Sigmoid colon (tissue), 7 donors: ENCODE results near the gene HERC3. TPM values are rescaled to one million over a fixed set of nuclear protein-coding genes. Genes with fewer than 3 reads are reported as not detected.

Experiments used
- DNase-seq: peaks from one replicate; pipeline ENCODE4 v3.0.0-alpha.2; 2019
- H3K27ac ChIP-seq, 4 donors: fragments of 200-600 bp; sonication (generic); one replicate each; pipeline ENCODE4 v1.5.1; 2016 to 2019; ENCODE audit warnings: mild to moderate bottlenecking in 1 of 4
- H3K27me3 ChIP-seq, 3 donors: fragments of 200-600 bp; sonication (generic); one replicate each; pipeline ENCODE4 v1.5.1; 2019; ENCODE audit warnings: mild to moderate bottlenecking in 1 of 3
- H3K36me3 ChIP-seq, 4 donors: fragments of 200-600 bp; sonication (generic); one replicate each; pipeline ENCODE4 v1.5.1; 2016 to 2019
- H3K4me1 ChIP-seq, 4 donors: fragments of 200-600 bp; sonication (generic); one replicate each; pipeline ENCODE4 v1.5.1; 2017 to 2019
- H3K4me3 ChIP-seq, 4 donors: fragments of 200-600 bp; sonication (generic); one replicate each; pipeline ENCODE4 v1.5.1; 2017 to 2019; ENCODE audit warnings: mild to moderate bottlenecking in 2 of 4, moderate library complexity in 1 of 4
- H3K9me3 ChIP-seq, 4 donors: fragments of 200-600 bp in 3 of 4; sonication (generic) in 3 of 4; one replicate each; pipeline versions ENCODE4 v1.5.1 to v1.6.1; 2013 to 2019
- EP300 ChIP-seq, 4 donors: sonication (generic); formaldehyde crosslinking; IDR thresholded peaks; one replicate each; pipeline ENCODE4 v1.6.1; 2017; ENCODE audit warnings: antibody characterized with exemption in 4 of 4
- POLR2A ChIP-seq, 2 donors: fragments of 450-650 bp; IDR thresholded peaks; one replicate each; pipeline ENCODE4 v1.6.1; 2016; ENCODE audit warnings: antibody characterized with exemption in 2 of 2, mild to moderate bottlenecking in 2 of 2, moderate library complexity in 2 of 2
- POLR2AphosphoS5 ChIP-seq, 4 donors: sonication (generic); formaldehyde crosslinking; IDR thresholded peaks; one replicate each; pipeline ENCODE4 v1.6.1; 2017; ENCODE audit warnings: antibody characterized with exemption in 4 of 4
- WGBS, 2 donors: extraction: QIAGEN DNeasy Blood & Tissue Kit; methylation state at CpG; one replicate each; pipeline ENCODE4 v1.1.7; 2013; 5-methylcytosine and 5-hydroxymethylcytosine counted together
- intact Hi-C: fragments of 100-400 bp; cut with DNase I; formaldehyde crosslinking; loops from one replicate; pipeline ENCODE4 v1.15.1; 2023
- polyA plus RNA-seq, 3 donors: library from polyadenylated mRNA; stranded (reverse); fragments of 200-250 nt; gene quantifications; one replicate each; pipeline ENCODE4 v1.2.3, GENCODE V29; 2013
- total RNA-seq, 4 donors: library from RNA; depleted of rRNA; stranded (reverse); fragments of >200 nt; gene quantifications; one replicate each; pipeline ENCODE4 v1.1.0, GENCODE V29; 2016
- TF ChIP-seq, protein P1 (sequence below), 4 experiments: fragments of 450-650 bp in 3 of 4; fragments of 200-600 bp in 1 of 4; IDR thresholded peaks; one replicate each; pipeline ENCODE4 v1.5.1; 2016 to 2019; ENCODE audit warnings: antibody characterized with exemption in 4 of 4, mild to moderate bottlenecking in 3 of 4, moderate library complexity in 2 of 4
- donor health status: healthy with polysubstance abuse.
- donor health status: Bipolar disorder and iron deficiency.
- donor health status: healthy.

HERC3 gene
- total and polyA plus RNA-seq, 7 donors: 12.2 to 44.9 (median 34.6) TPM

DNA sequence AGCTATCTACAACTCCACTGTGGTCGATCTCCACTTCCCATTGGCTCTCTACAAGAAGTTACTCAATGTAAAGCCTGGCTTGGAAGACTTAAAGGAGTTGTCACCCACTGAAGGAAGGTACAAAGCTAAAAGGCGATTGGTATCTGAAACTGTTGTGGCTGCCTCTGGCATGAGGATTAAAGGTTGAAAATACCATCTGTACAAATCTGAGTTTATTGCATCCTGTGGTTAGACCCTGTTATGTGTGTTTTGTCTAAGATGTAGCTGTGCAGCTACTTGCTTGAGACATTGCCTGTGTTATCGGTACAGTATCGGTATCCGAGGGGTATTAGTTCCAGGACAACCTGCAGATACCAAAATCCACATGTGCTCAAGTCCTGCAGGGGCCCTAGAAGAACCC is 88.9 kb downstream of the HERC3 start:
- Histone ChIP-seq H3K4me1 (no peaks in the 10 kb centered on the region), H3K27ac (no peak overlapping the region), H3K27me3 (no peaks in the 10 kb centered on the region), H3K9me3 (no peaks in the 10 kb centered on the region), H3K4me3 (no peak overlapping the region), H3K36me3 (peaks cover 8 to 66% (median 26%) of the 10 kb centered on the region in 4 donors)
- DNase-seq: no peak
- TF ChIP-seq, protein P1, sequence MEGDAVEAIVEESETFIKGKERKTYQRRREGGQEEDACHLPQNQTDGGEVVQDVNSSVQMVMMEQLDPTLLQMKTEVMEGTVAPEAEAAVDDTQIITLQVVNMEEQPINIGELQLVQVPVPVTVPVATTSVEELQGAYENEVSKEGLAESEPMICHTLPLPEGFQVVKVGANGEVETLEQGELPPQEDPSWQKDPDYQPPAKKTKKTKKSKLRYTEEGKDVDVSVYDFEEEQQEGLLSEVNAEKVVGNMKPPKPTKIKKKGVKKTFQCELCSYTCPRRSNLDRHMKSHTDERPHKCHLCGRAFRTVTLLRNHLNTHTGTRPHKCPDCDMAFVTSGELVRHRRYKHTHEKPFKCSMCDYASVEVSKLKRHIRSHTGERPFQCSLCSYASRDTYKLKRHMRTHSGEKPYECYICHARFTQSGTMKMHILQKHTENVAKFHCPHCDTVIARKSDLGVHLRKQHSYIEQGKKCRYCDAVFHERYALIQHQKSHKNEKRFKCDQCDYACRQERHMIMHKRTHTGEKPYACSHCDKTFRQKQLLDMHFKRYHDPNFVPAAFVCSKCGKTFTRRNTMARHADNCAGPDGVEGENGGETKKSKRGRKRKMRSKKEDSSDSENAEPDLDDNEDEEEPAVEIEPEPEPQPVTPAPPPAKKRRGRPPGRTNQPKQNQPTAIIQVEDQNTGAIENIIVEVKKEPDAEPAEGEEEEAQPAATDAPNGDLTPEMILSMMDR (IDR thresholded peaks at IDR 0.05): no peak
- TF ChIP-seq EP300 (IDR thresholded peaks at IDR 0.05) (no peak), POLR2A (IDR thresholded peaks at IDR 0.05) (no peak), POLR2AphosphoS5 (IDR thresholded peaks at IDR 0.05) (no peak)
- 94 to 95% methylated on average over 5 of the region's 5 CpGs for WGBS, 2 donors
- intact Hi-C loops: no loop called here

DNA sequence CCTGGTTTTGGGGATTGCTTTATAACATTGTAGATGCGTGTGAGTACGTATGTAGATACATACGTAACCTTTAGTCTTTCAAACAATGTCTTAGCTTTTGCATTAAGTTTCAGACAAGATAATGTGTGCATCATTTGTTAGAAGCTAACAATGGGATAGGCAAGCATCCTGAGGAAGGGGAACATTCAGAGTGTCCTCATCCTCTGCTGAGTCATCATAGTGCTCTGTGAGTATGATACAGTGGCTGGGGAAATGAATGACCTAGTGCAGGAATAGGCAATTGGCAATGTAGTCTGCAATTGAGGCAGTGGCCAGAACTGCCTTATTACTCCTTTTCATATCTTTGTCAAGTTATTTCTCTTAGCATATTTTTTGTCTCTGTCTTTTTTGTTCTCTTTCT is 98.1 kb downstream of the HERC3 start:
- Histone ChIP-seq H3K4me3 (no peak overlapping the region), H3K27me3 (no peaks in the 10 kb centered on the region), H3K9me3 (no peaks in the 10 kb centered on the region), H3K36me3 (peaks cover 0 to 54% (median 8%) of the 10 kb centered on the region in 4 donors), H3K27ac (no peak overlapping the region), H3K4me1 (no peaks in the 10 kb centered on the region)
- intact Hi-C loops: no loop called here
- no peak for DNase-seq
- 92 to 94% methylated on average over 3 of the region's 3 CpGs for WGBS, 2 donors
- TF ChIP-seq EP300 (IDR thresholded peaks at IDR 0.05): no peak
- TF ChIP-seq POLR2A (IDR thresholded peaks at IDR 0.05): no peak
- no peak for TF ChIP-seq POLR2AphosphoS5 (IDR thresholded peaks at IDR 0.05)
- TF ChIP-seq, protein P1 (IDR thresholded peaks at IDR 0.05): no peak

DNA sequence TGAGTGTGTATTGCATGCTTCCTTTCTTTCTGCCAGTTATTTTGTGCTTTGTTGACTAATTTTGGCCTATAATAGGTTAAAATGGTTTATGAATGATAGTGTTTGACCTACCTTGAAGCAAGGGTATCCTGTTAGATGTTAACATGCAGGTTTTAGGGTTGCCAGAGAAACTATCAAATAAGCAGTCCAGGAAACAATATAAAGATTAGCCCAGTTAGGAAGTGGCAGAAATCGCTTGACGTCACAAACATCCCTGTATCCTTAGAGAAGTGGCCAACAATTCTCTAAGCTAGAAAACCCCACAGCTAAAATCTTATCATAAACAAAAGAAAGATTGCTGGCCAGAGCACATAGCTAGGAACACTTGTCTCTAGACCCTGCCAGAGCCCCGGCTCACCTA is 101.5 kb downstream of the HERC3 start:
- Histone ChIP-seq H3K4me1 (no peaks in the 10 kb centered on the region), H3K27ac (no peak overlapping the region), H3K27me3 (no peaks in the 10 kb centered on the region), H3K4me3 (no peak overlapping the region), H3K9me3 (no peaks in the 10 kb centered on the region), H3K36me3 (peaks cover 0 to 33% (median 0%) of the 10 kb centered on the region in 4 donors)
- no peak for DNase-seq
- TF ChIP-seq EP300 (IDR thresholded peaks at IDR 0.05): no peak
- intact Hi-C loops: no loop called here
- 85 to 91% methylated on average over 3 of the region's 3 CpGs for WGBS, 2 donors

DNA sequence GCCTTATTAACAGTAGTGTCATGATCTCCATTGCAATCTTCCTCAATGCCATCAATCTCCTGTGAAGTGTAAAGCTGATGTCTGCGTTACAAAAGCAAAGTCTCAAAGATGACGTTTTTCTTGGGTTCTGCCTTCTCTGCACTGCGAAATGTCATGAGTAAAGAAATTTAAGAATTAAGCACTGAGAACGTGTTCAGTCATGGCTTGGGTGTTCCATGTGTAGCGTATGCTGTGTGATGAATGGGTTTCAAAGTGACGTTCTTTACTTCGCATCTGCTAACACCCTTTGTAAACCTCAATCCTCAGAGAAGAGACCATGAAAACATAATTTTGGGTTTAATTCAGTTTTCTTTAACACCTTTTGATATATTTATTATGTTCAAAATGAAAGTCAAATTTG is 104.3 kb downstream of the HERC3 start:
- H3K36me3 ChIP-seq: peaks cover 0 to 10% (median 0%) of the 10 kb centered on the region in 4 donors
- WGBS, 2 donors: 78 to 88% methylated on average over 7 of the region's 7 CpGs
- no peaks in the 10 kb centered on the region for H3K9me3 ChIP-seq
- no peaks in the 10 kb centered on the region for H3K4me1 ChIP-seq
- H3K27ac ChIP-seq: peak overlapping the region in 3 of 4 donors; percentile 71 to 84 (median 83)
- no peak for DNase-seq
- peak overlapping the region; percentile 39 to 64 (median 63) for H3K4me3 ChIP-seq
- H3K27me3 ChIP-seq: no peaks in the 10 kb centered on the region
- TF ChIP-seq POLR2A (IDR thresholded peaks at IDR 0.05): no peak
- TF ChIP-seq, protein P1 (IDR thresholded peaks at IDR 0.05): no peak
- intact Hi-C loops: loop anchor here (5.0 kb wide), 1 partner anchor 104 kb away; the partner anchor contains the start of gene HERC3

DNA sequence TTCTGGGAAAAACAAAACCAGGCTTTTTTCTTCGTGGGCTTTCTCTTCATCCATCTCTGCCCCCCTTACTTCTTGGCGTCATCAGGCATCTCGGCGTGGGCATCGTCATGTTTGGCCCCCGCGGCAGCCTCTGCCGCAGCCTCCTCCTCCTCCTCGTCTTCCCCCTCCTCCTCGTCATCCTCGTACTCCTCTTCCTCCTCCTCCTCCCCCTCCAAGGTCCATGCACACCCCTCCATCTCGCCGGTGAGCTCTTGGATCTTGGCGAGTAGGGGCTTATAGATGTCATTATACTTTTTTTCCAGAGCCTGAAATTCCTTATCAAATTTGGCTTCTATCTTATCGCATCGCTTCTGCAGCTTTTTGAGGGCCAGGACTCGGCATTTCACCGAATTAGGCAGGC is 104.9 kb downstream of the HERC3 start:
- peak overlapping the region; percentile 39 to 64 (median 63) for H3K4me3 ChIP-seq
- intact Hi-C loops: loop anchor here (5.0 kb wide), 1 partner anchor 105 kb away; the partner anchor contains the start of gene HERC3
- DNase-seq: peak; percentile 82

More for the DNA sequence above, 104.9 kb downstream of the HERC3 start:
- Histone ChIP-seq H3K27ac (peak overlapping the region; percentile 71 to 84 (median 81)), H3K36me3 (peaks cover 0 to 12% (median 0%) of the 10 kb centered on the region in 4 donors), H3K4me1 (no peaks in the 10 kb centered on the region), H3K27me3 (no peaks in the 10 kb centered on the region), H3K9me3 (no peaks in the 10 kb centered on the region)
- 48 to 54% methylated on average over 18 of the region's 18 CpGs for WGBS, 2 donors
- TF ChIP-seq POLR2AphosphoS5 (IDR thresholded peaks at IDR 0.05) (no peak), POLR2A (IDR thresholded peaks at IDR 0.05) (no peak), EP300 (IDR thresholded peaks at IDR 0.05) (no peak)
- TF ChIP-seq, protein P1 (IDR thresholded peaks at IDR 0.05): no peak
